ENCODE results near the gene FBLN7. TPM values are rescaled to one million over a fixed set of nuclear protein-coding genes. Genes with fewer than 3 reads are reported as not detected.

Gene FBLN7
- total and polyA plus RNA-seq, 2 experiments from 2014 or later = 0.16 TPM; not detected in 1

- TF ChIP-seq REST (IDR thresholded peaks at IDR 0.05; ENCODE audit: unreplicated experiment) = no peak
These were observed 45.9 kb downstream of the FBLN7 start (continued) for GRCh38 chr2:112184121-112184520.

DNA sequence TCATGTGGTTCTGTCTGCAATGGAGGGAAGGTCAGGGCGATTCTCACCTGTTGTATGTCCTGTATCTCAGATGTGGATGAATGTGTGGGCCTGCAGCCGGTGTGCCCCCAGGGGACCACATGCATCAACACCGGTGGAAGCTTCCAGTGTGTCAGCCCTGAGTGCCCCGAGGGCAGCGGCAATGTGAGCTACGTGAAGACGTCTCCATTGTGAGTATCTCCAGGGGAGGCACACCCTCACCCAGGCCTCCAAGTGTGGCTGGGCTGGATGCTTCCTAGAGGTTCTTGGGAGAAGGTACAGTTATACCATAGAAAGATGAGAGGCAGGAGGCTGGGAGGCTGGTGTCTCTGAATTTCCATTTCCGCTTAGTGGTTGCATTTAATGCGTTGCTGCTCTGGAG lies 46.9 kb downstream of the FBLN7 start:
- H3F3A ChIP-seq (replicated peaks; ENCODE audit: low read depth) = no peaks in the 10 kb centered on the region
- H3K4me3 ChIP-seq = no peak overlapping the region
- H3K36me3 Mint-ChIP-seq (ENCODE audit: low read depth) = no peaks in the 10 kb centered on the region
- no peaks in the 10 kb centered on the region for H3K9me2 ChIP-seq (ENCODE audit: insufficient read depth)
- ATAC-seq = no peak
- no peak overlapping the region for H3K4me2 ChIP-seq
- DNase-seq (ENCODE audit: low spot score) = no peak
- no peaks in the 10 kb centered on the region for H3K36me3 ChIP-seq (ENCODE audit: insufficient read depth)
- H3K4me1 ChIP-seq (ENCODE audit: insufficient read depth) = peaks cover 6% of the 10 kb centered on the region; the same call in 1 of the 2 replicates
- H3K4me3 Mint-ChIP-seq = no peak overlapping the region
- peaks cover 4% of the 10 kb centered on the region; the same call in 2 of the 3 replicates for H3K9me3 Mint-ChIP-seq
- peaks cover 34% of the 10 kb centered on the region for H3K27me3 ChIP-seq (ENCODE audit: insufficient read depth)
- H3K27ac ChIP-seq (ENCODE audit: low read depth) = no peak overlapping the region
- H4K20me1 ChIP-seq (replicated peaks; ENCODE audit: insufficient read depth) = peaks cover 5% of the 10 kb centered on the region; the same call in 1 of the 2 replicates
- no peaks in the 10 kb centered on the region; the same call in 2 of the 3 replicates for H3K4me1 Mint-ChIP-seq
- H3K27ac Mint-ChIP-seq = no peak overlapping the region
- no peak overlapping the region for H2AFZ ChIP-seq
- no peaks in the 10 kb centered on the region for H3K79me2 ChIP-seq (replicated peaks; ENCODE audit: insufficient read depth)
- peaks cover 26% of the 10 kb centered on the region for H3K27me3 Mint-ChIP-seq (ENCODE audit: insufficient read depth, low read depth, poor library complexity)
- no peak for TF ChIP-seq JUNB (IDR thresholded peaks at IDR 0.05; ENCODE audit: unreplicated experiment)
- TF ChIP-seq ZNF331 (CRISPR knock-in tag; IDR thresholded peaks at IDR 0.05; ENCODE audit: low read depth) = no peak
- TF ChIP-seq NANOG (IDR thresholded peaks at IDR 0.05; ENCODE audit: borderline replicate concordance) = no peak
- no peak for TF ChIP-seq STAT1 (IDR thresholded peaks at IDR 0.05; ENCODE audit: unreplicated experiment)
- TF ChIP-seq CREB1 (CRISPR knock-in tag; IDR thresholded peaks at IDR 0.05; ENCODE audit: low read depth) = no peak
- TF ChIP-seq EZH2phosphoT487 (IDR thresholded peaks at IDR 0.05; ENCODE audit: unreplicated experiment) = no peak
- no peak for TF ChIP-seq POLR2AphosphoS5 (IDR thresholded peaks at IDR 0.05; ENCODE audit: low read depth)
- no peak for TF ChIP-seq ZNF462 (CRISPR knock-in tag; IDR thresholded peaks at IDR 0.05)
- no peak for TF ChIP-seq ZNF114 (CRISPR knock-in tag; IDR thresholded peaks at IDR 0.05)
- no peak for TF ChIP-seq REST (IDR thresholded peaks at IDR 0.05; ENCODE audit: unreplicated experiment)
- TF ChIP-seq, protein P1, sequence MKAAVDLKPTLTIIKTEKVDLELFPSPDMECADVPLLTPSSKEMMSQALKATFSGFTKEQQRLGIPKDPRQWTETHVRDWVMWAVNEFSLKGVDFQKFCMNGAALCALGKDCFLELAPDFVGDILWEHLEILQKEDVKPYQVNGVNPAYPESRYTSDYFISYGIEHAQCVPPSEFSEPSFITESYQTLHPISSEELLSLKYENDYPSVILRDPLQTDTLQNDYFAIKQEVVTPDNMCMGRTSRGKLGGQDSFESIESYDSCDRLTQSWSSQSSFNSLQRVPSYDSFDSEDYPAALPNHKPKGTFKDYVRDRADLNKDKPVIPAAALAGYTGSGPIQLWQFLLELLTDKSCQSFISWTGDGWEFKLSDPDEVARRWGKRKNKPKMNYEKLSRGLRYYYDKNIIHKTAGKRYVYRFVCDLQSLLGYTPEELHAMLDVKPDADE (IDR thresholded peaks at IDR 0.05) = no peak

All from GM23338 (cell line).